Loucy (cell line): Measurements from ENCODE around the gene ARHGEF39.

Source experiments
- H2AFZ ChIP-seq: fragments of 200-600 bp; sonication (generic); 2 replicates; pipeline ENCODE4 v1.6.0; 2016; ENCODE audit warnings: antibody characterized with exemption, mild to moderate bottlenecking, low read length, moderate library complexity
- H3F3A ChIP-seq: fragments of 200-600 bp; 2 replicates; pipeline ENCODE4 v1.6.0; 2016; ENCODE audit warnings: antibody characterized with exemption, low read depth, mild to moderate bottlenecking
- H3K27me3 ChIP-seq: fragments of 200-600 bp; sonication (generic); 2 replicates; pipeline ENCODE4 v1.6.1; 2014; ENCODE audit warnings: low read length, mild to moderate bottlenecking; ENCODE audit not compliant: insufficient read depth, poor library complexity, severe bottlenecking
- H3K36me3 ChIP-seq: fragments of 200-600 bp; sonication (generic); 2 replicates; pipeline ENCODE4 v1.6.1; 2016; ENCODE audit warnings: low read length; ENCODE audit not compliant: insufficient read depth
- H3K4me1 ChIP-seq: fragments of 200-600 bp; sonication (generic); 2 replicates; pipeline ENCODE4 v1.5.1; 2014; ENCODE audit warnings: low read length, mild to moderate bottlenecking; ENCODE audit not compliant: insufficient read depth, poor library complexity, severe bottlenecking
- H3K4me2 ChIP-seq: fragments of 200-600 bp; sonication (generic); 2 replicates; pipeline ENCODE4 v1.6.0; 2014; ENCODE audit warnings: antibody characterized with exemption, low read length, low read depth, mild to moderate bottlenecking; ENCODE audit not compliant: poor library complexity, severe bottlenecking
- H3K4me3 ChIP-seq: fragments of 200-600 bp; sonication (generic); 2 replicates; pipeline ENCODE4 v1.5.1; 2014; ENCODE audit warnings: low read length, mild to moderate bottlenecking, mixed read lengths; ENCODE audit not compliant: poor library complexity, severe bottlenecking
- H3K79me2 ChIP-seq: fragments of 200-600 bp; sonication (generic); 2 replicates; pipeline ENCODE4 v1.6.1; 2014; ENCODE audit warnings: low read length; ENCODE audit not compliant: insufficient read depth
- H3K9ac ChIP-seq: fragments of 200-600 bp; sonication (generic); 2 replicates; pipeline ENCODE4 v1.6.0; 2014; ENCODE audit warnings: mild to moderate bottlenecking, low read depth, low read length, moderate library complexity; ENCODE audit not compliant: poor library complexity, severe bottlenecking
- H3K9me2 ChIP-seq: fragments of 200-600 bp; sonication (generic); replicated peaks from 2 replicates; pipeline ENCODE4 v1.6.1; 2016; ENCODE audit warnings: low read depth, low read length, mixed read lengths
- H3K9me3 ChIP-seq: fragments of 200-600 bp; sonication (generic); 2 replicates; pipeline ENCODE4 v1.6.1; 2014; ENCODE audit warnings: mild to moderate bottlenecking, antibody characterized with exemption, low read length, low read depth; ENCODE audit not compliant: insufficient read depth
- H4K20me1 ChIP-seq: fragments of 200-600 bp; sonication (generic); 2 replicates; pipeline ENCODE4 v1.6.0; 2014; ENCODE audit warnings: antibody characterized with exemption, low read length, mild to moderate bottlenecking; ENCODE audit not compliant: insufficient read depth, poor library complexity, severe bottlenecking
- CTCF ChIP-seq: fragments of 200-600 bp; sonication (generic); conservative IDR thresholded peaks from 2 replicates; pipeline ENCODE4 v1.5.1; 2014; ENCODE audit warnings: mild to moderate bottlenecking, antibody characterized with exemption, low read length
- EZH2phosphoT487 ChIP-seq: fragments of 200-600 bp; IDR thresholded peaks from 2 replicates; pipeline ENCODE4 v1.6.1; 2018; ENCODE audit warnings: antibody characterized with exemption, mild to moderate bottlenecking, moderate library complexity, borderline replicate concordance

ARHGEF39 gene

GRCh38 chr9:35659340-35659739 is 5.7 kb downstream of the ARHGEF39 start:
- Histone ChIP-seq H3K4me1 (peaks cover 74% of the 10 kb centered on the region), H4K20me1 (peaks cover 3% of the 10 kb centered on the region), H3K36me3 (no peaks in the 10 kb centered on the region; the same call in 1 of the 2 replicates), H2AFZ (no peak overlapping the region), H3K27me3 (no peaks in the 10 kb centered on the region), H3K4me2 (peak overlapping the region; percentile 87), H3K79me2 (peaks cover 54% of the 10 kb centered on the region), H3K9ac (peak overlapping the region; percentile 77), H3K9me3 (no peaks in the 10 kb centered on the region), H3F3A (0 out of 2 replicates have a peak, but pooled peaks cover 13% of the 10 kb centered on the region), H3K9me2 (no peaks in the 10 kb centered on the region), H3K4me3 (peak overlapping the region; percentile 82)
- TF ChIP-seq EZH2phosphoT487 (no peak), CTCF (no peak)

- Histone ChIP-seq H3K27me3 (no peaks in the 10 kb centered on the region), H3K4me2 (peak overlapping the region; percentile 87), H2AFZ (peak overlapping the region; percentile 35; the same call in 1 of the 2 replicates), H3F3A (0 out of 2 replicates have a peak, but pooled peaks cover 8% of the 10 kb centered on the region), H3K9ac (peak overlapping the region; percentile 77), H4K20me1 (peaks cover 3% of the 10 kb centered on the region), H3K9me2 (no peaks in the 10 kb centered on the region), H3K9me3 (no peaks in the 10 kb centered on the region), H3K4me3 (peak overlapping the region; percentile 82), H3K4me1 (peaks cover 69% of the 10 kb centered on the region), H3K79me2 (peaks cover 50% of the 10 kb centered on the region), H3K36me3 (no peaks in the 10 kb centered on the region; the same call in 1 of the 2 replicates)
- TF ChIP-seq CTCF (no peak), EZH2phosphoT487 (no peak)
Observed at GRCh38 chr9:35658968-35659220, 6.1 kb downstream of the ARHGEF39 start.

GRCh38 chr9:35658137-35658967 is 6.6 kb downstream of the ARHGEF39 start, which contains the start of gene CCDC107:
Gene CCDC107 (plus strand): TSS chr9:35658292. CDS start chr9:35658380, 88 bp downstream.
- H3K4me3 ChIP-seq, result peak within 1 kb of the TSS; percentile 82
- no peaks in the 10 kb centered on the region for H3K27me3 ChIP-seq
- peak within 1 kb of the TSS; percentile 77 for H3K9ac ChIP-seq
- no peaks in the 10 kb centered on the region for H3K9me3 ChIP-seq
- H3K4me1 ChIP-seq, result peaks cover 64% of the 10 kb centered on the region
- peak within 1 kb of the TSS; percentile 87 for H2AFZ ChIP-seq
- peaks cover 3% of the 10 kb centered on the region for H4K20me1 ChIP-seq
- TF ChIP-seq EZH2phosphoT487 (no peak), CTCF (peak; percentile 69)
- H3K36me3 ChIP-seq, result no peaks in the 10 kb centered on the region; the same call in 1 of the 2 replicates
- peaks cover 44% of the 10 kb centered on the region for H3K79me2 ChIP-seq
- peak within 1 kb of the TSS; percentile 87 for H3K4me2 ChIP-seq
- 0 out of 2 replicates have a peak, but pooled peaks cover 6% of the 10 kb centered on the region for H3F3A ChIP-seq
- no peaks in the 10 kb centered on the region for H3K9me2 ChIP-seq
